ENCODE results near the gene SORCS2. TPM values are rescaled to one million over a fixed set of nuclear protein-coding genes. Genes with fewer than 3 reads are reported as not detected.
"Not testable (repeated sequence)": the region's sequence is repeated elsewhere in the genome, so short reads cannot be mapped to it uniquely, and the experiment has no call there.

Gene SORCS2
- total RNA-seq, 1 donor from 2014 or later, result 13.4 TPM

- no peak for DNase-seq
Measured at GRCh38 chr4:7160439-7160838, 31.9 kb upstream of the SORCS2 start.

GRCh38 chr4:7160951-7161440 is 31.3 kb upstream of the SORCS2 start:
- no peak for DNase-seq

- peak; percentile 45 for DNase-seq
Measured at GRCh38 chr4:7161721-7162214, 30.6 kb upstream of the SORCS2 start.

- DNase-seq, result not testable (repeated sequence)
Measured at GRCh38 chr4:7165056-7165873, 27.1 kb upstream of the SORCS2 start.

- no peak for DNase-seq
Measured at GRCh38 chr4:7165874-7166201, 26.5 kb upstream of the SORCS2 start.

GRCh38 chr4:7166237-7166636 is 26.1 kb upstream of the SORCS2 start:
- DNase-seq, result no peak

- no peak for DNase-seq
Measured at GRCh38 chr4:7166981-7167700, 25.2 kb upstream of the SORCS2 start.

GRCh38 chr4:7167706-7168105 is 24.6 kb upstream of the SORCS2 start:
- no peak for DNase-seq

GRCh38 chr4:7168106-7168505 is 24.2 kb upstream of the SORCS2 start:
- no peak for DNase-seq

- no peak for DNase-seq
Measured at GRCh38 chr4:7169134-7169533, 23.2 kb upstream of the SORCS2 start.

GRCh38 chr4:7170012-7170411 is 22.3 kb upstream of the SORCS2 start:
- no peak for DNase-seq

- no peak for DNase-seq
Measured at GRCh38 chr4:7171191-7171900, 21.0 kb upstream of the SORCS2 start.

GRCh38 chr4:7172508-7172907 is 19.8 kb upstream of the SORCS2 start:
- DNase-seq, result no peak

GRCh38 chr4:7172946-7173345 is 19.4 kb upstream of the SORCS2 start:
- no peak for DNase-seq

GRCh38 chr4:7173841-7174449 is 18.4 kb upstream of the SORCS2 start:
- DNase-seq, result no peak

- DNase-seq, result no peak
Measured at GRCh38 chr4:7179158-7179557, 13.2 kb upstream of the SORCS2 start.

- no peak for DNase-seq
Measured at GRCh38 chr4:7180938-7181337, 11.4 kb upstream of the SORCS2 start.

- no peak for DNase-seq
Measured at GRCh38 chr4:7182616-7183015, 9.7 kb upstream of the SORCS2 start.

- DNase-seq, result no peak
Measured at GRCh38 chr4:7183161-7183560, 9.2 kb upstream of the SORCS2 start.

- no peak for DNase-seq
Measured at GRCh38 chr4:7183780-7184460, 8.4 kb upstream of the SORCS2 start.

- no peak for DNase-seq
Measured at GRCh38 chr4:7185487-7186030, 6.8 kb upstream of the SORCS2 start.

- no peak for DNase-seq
Measured at GRCh38 chr4:7186031-7186430, 6.3 kb upstream of the SORCS2 start.
